K562 (cell line): Measurements from ENCODE around the gene PLAAT3. TPM values are rescaled to one million over a fixed set of nuclear protein-coding genes. Genes with fewer than 3 reads are reported as not detected.

Experiments
- ARNT ChIP-seq, 2 experiments: fragments of 450-650 bp; IDR thresholded peaks; 2 replicates each; pipeline ENCODE4 v1.6.1; 2016; ENCODE audit warnings: mild to moderate bottlenecking in 1 of 2
- CHCHD3 ChIP-seq: fragments of 250-450 bp; sonication (Bioruptor Pico); IDR thresholded peaks from 2 replicates; pipeline ENCODE4 v2.1.2; 2022; ENCODE audit warnings: mild to moderate bottlenecking
- CSDE1 ChIP-seq, 2 experiments: fragments of 450-650 bp; IDR thresholded peaks; 2 replicates each; pipeline ENCODE4 v1.6.1; 2016; ENCODE audit warnings: mild to moderate bottlenecking in 1 of 2
- MECOM ChIP-seq: fragments of 250-450 bp; sonication (Bioruptor Pico); IDR thresholded peaks from 2 replicates; pipeline ENCODE4 v1.8.0; 2022; ENCODE audit warnings: inconsistent platforms
- NEUROD1 ChIP-seq: fragments of 150-350 bp; IDR thresholded peaks from 2 replicates; pipeline ENCODE4 v1.6.1; 2014; ENCODE audit warnings: borderline replicate concordance, low read length, low read depth; ENCODE audit not compliant: partially characterized antibody
- SMARCC2 ChIP-seq: fragments of 450-650 bp; IDR thresholded peaks from 2 replicates; pipeline ENCODE4 v1.6.1; 2017; ENCODE audit warnings: antibody characterized with exemption, moderate library complexity, mild to moderate bottlenecking, low read depth
- STAG1 ChIP-seq: sonication (generic); formaldehyde crosslinking; IDR thresholded peaks from 2 replicates; pipeline ENCODE4 v1.5.0; 2020; ENCODE audit warnings: missing genetic modification reagents, borderline replicate concordance
- TAF9B ChIP-seq: fragments of 450-650 bp; IDR thresholded peaks from 2 replicates; pipeline ENCODE4 v1.6.1; 2018; ENCODE audit warnings: mild to moderate bottlenecking; ENCODE audit not compliant: partially characterized antibody
- XRCC4 ChIP-seq: IDR thresholded peaks from one replicate; pipeline ENCODE4 v1.6.1; 2011; ENCODE audit not compliant: insufficient read depth, insufficient read length; ENCODE audit errors: extremely low read depth
- ZNF143 ChIP-seq: sonication (generic); formaldehyde crosslinking; IDR thresholded peaks from 2 replicates; pipeline ENCODE4 v1.9.0; 2022; ENCODE audit warnings: mild to moderate bottlenecking, missing genetic modification reagents
- ZNF197 ChIP-seq: fragments of 200-800 bp; sonication (Bioruptor generic); IDR thresholded peaks from 2 replicates; pipeline ENCODE4 v1.6.1; 2016; ENCODE audit warnings: low read depth, missing genetic modification characterization, missing compliant biosample characterization
- ZNF561 ChIP-seq: fragments of 450-650 bp; formaldehyde crosslinking; conservative IDR thresholded peaks from 2 replicates; pipeline ENCODE4 v1.4.0; 2020; ENCODE audit warnings: mild to moderate bottlenecking, moderate library complexity
- ZNF584 ChIP-seq: fragments of 200-800 bp; sonication (Bioruptor generic); IDR thresholded peaks from 2 replicates; pipeline ENCODE4 v1.6.1; 2016; ENCODE audit warnings: low read depth, mild to moderate bottlenecking, missing genetic modification characterization, missing compliant biosample characterization
- ZNF76 ChIP-seq: fragments of 250-450 bp; sonication (Bioruptor Pico); IDR thresholded peaks from 2 replicates; pipeline ENCODE4 v1.4.0; 2020; ENCODE audit warnings: mild to moderate bottlenecking, moderate library complexity, borderline replicate concordance
- polyA plus RNA-seq, 8 experiments: library from polyadenylated mRNA; depleted of rRNA in 4 of 8; stranded (reverse) in 5 of 8; unstranded in 3 of 8; fragments of >200 nt; fragmentation: Nextera tagmentation in 2 of 8; fragmentation: Illumina TruSeq in 1 of 8; extraction: Ambion mirVana in 2 of 8; extraction: Trizol in 1 of 8; gene quantifications; 2 replicates each; pipeline versions ENCODE4 v1.2.1 to v1.2.3, GENCODE V29; 2011 to 2014; ENCODE audit warnings: inconsistent platforms in 1 of 8, missing spikeins in 1 of 8
- total RNA-seq, 7 experiments: library from RNA; depleted of rRNA in 6 of 7; stranded (reverse); fragments of >200 nt in 6 of 7; fragmentation: Illumina TruSeq in 2 of 7; extraction: Trizol in 2 of 7; gene quantifications; 2 replicates each; pipeline versions ENCODE4 v1.2.1 to v1.2.3, GENCODE V29; 2011 to 2021; ENCODE audit warnings: low replicate concordance in 1 of 7
- TF ChIP-seq, protein P1 (sequence below): sonication (generic); formaldehyde crosslinking; IDR thresholded peaks from 2 replicates; pipeline ENCODE4 v1.4.0; 2020; ENCODE audit warnings: mild to moderate bottlenecking, missing genetic modification reagents
- TF ChIP-seq, protein P2 (sequence below): fragments of 450-650 bp; IDR thresholded peaks from 2 replicates; pipeline ENCODE4 v1.6.1; 2016; ENCODE audit warnings: mild to moderate bottlenecking
- TF ChIP-seq, protein P3 (sequence below): fragments of 450-650 bp; formaldehyde crosslinking; IDR thresholded peaks from 2 replicates; pipeline ENCODE4 v1.4.0; 2020; ENCODE audit warnings: mild to moderate bottlenecking, mixed read lengths
- TF ChIP-seq, protein P4 (sequence below): fragments of 250-450 bp; sonication (Bioruptor Pico); IDR thresholded peaks from 2 replicates; pipeline ENCODE4 v1.8.0; 2022; ENCODE audit warnings: inconsistent platforms
- TF ChIP-seq, protein P5 (sequence below): fragments of 450-650 bp; conservative IDR thresholded peaks from 2 replicates; pipeline ENCODE4 v1.6.1; 2016; ENCODE audit warnings: missing genetic modification characterization, low read depth, mild to moderate bottlenecking, control low read depth, missing compliant biosample characterization

Gene PLAAT3
- total and polyA plus RNA-seq, 9 of the 15 experiments (the other 6 are each of a cell fraction or from before 2014, with no cell fraction given): 0.80 to 2.7 (median 1.4) TPM

DNA sequence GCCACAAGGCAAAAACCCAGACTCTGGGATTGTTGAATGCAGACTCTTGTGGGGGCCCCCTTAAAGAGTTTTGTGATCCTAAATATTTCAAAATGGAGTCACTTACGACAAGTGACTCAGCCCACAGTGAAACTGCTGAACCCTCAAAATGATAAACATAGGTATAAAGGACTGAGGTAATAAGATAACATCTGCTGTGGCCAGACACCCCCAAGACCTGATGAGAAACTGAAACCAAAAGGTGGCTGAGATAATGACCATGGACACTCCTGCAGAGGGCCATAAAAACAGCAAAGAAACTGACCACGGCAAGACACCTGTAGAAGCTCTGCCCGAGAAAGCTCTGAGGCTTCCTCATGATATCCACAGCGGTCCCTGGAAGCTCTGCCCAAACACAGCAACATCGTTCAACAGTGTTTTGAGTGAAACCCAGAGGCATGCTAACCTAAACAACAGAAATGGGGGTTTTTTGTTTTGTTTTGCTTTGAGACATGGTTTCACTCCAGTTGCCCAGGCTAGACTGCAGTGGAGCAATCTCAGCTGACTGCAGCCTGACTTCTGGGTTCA, 79.3 kb downstream of the PLAAT3 start (continued):
- TF ChIP-seq, protein P1, sequence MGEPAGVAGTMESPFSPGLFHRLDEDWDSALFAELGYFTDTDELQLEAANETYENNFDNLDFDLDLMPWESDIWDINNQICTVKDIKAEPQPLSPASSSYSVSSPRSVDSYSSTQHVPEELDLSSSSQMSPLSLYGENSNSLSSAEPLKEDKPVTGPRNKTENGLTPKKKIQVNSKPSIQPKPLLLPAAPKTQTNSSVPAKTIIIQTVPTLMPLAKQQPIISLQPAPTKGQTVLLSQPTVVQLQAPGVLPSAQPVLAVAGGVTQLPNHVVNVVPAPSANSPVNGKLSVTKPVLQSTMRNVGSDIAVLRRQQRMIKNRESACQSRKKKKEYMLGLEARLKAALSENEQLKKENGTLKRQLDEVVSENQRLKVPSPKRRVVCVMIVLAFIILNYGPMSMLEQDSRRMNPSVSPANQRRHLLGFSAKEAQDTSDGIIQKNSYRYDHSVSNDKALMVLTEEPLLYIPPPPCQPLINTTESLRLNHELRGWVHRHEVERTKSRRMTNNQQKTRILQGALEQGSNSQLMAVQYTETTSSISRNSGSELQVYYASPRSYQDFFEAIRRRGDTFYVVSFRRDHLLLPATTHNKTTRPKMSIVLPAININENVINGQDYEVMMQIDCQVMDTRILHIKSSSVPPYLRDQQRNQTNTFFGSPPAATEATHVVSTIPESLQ (CRISPR knock-in tag): no peak
- TF ChIP-seq STAG1 (CRISPR knock-in tag) (no peak), CHCHD3 (CRISPR knock-in tag) (no peak), CSDE1 (IDR thresholded peaks at IDR 0.05) (no peak), ZNF561 (CRISPR knock-in tag) (peak; percentile 91), XRCC4 (no peak), ZNF143 (CRISPR knock-in tag) (no peak), SMARCC2 (no peak), ZNF76 (peak; percentile 99), TAF9B (no peak), ZNF584 (CRISPR knock-in tag) (peak; percentile 99), ZNF197 (CRISPR knock-in tag) (peak; percentile 100), MECOM (CRISPR knock-in tag) (peak; percentile 97), ARNT (IDR thresholded peaks at IDR 0.05) (no peak), NEUROD1 (no peak)
- TF ChIP-seq, protein P2, sequence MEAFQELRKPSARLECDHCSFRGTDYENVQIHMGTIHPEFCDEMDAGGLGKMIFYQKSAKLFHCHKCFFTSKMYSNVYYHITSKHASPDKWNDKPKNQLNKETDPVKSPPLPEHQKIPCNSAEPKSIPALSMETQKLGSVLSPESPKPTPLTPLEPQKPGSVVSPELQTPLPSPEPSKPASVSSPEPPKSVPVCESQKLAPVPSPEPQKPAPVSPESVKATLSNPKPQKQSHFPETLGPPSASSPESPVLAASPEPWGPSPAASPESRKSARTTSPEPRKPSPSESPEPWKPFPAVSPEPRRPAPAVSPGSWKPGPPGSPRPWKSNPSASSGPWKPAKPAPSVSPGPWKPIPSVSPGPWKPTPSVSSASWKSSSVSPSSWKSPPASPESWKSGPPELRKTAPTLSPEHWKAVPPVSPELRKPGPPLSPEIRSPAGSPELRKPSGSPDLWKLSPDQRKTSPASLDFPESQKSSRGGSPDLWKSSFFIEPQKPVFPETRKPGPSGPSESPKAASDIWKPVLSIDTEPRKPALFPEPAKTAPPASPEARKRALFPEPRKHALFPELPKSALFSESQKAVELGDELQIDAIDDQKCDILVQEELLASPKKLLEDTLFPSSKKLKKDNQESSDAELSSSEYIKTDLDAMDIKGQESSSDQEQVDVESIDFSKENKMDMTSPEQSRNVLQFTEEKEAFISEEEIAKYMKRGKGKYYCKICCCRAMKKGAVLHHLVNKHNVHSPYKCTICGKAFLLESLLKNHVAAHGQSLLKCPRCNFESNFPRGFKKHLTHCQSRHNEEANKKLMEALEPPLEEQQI: no peak
- TF ChIP-seq, protein P3, sequence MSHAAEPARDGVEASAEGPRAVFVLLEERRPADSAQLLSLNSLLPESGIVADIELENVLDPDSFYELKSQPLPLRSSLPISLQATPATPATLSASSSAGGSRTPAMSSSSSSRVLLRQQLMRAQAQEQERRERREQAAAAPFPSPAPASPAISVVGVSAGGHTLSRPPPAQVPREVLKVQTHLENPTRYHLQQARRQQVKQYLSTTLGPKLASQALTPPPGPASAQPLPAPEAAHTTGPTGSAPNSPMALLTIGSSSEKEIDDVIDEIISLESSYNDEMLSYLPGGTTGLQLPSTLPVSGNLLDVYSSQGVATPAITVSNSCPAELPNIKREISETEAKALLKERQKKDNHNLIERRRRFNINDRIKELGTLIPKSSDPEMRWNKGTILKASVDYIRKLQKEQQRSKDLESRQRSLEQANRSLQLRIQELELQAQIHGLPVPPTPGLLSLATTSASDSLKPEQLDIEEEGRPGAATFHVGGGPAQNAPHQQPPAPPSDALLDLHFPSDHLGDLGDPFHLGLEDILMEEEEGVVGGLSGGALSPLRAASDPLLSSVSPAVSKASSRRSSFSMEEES: peak; percentile 66
- TF ChIP-seq, protein P4, sequence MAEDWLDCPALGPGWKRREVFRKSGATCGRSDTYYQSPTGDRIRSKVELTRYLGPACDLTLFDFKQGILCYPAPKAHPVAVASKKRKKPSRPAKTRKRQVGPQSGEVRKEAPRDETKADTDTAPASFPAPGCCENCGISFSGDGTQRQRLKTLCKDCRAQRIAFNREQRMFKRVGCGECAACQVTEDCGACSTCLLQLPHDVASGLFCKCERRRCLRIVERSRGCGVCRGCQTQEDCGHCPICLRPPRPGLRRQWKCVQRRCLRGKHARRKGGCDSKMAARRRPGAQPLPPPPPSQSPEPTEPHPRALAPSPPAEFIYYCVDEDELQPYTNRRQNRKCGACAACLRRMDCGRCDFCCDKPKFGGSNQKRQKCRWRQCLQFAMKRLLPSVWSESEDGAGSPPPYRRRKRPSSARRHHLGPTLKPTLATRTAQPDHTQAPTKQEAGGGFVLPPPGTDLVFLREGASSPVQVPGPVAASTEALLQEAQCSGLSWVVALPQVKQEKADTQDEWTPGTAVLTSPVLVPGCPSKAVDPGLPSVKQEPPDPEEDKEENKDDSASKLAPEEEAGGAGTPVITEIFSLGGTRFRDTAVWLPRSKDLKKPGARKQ (CRISPR knock-in tag): 0 out of 2 replicates have a peak, but pooled peaks have one; percentile 60
- TF ChIP-seq, protein P5, sequence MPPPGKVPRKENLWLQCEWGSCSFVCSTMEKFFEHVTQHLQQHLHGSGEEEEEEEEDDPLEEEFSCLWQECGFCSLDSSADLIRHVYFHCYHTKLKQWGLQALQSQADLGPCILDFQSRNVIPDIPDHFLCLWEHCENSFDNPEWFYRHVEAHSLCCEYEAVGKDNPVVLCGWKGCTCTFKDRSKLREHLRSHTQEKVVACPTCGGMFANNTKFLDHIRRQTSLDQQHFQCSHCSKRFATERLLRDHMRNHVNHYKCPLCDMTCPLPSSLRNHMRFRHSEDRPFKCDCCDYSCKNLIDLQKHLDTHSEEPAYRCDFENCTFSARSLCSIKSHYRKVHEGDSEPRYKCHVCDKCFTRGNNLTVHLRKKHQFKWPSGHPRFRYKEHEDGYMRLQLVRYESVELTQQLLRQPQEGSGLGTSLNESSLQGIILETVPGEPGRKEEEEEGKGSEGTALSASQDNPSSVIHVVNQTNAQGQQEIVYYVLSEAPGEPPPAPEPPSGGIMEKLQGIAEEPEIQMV (tag): peak; percentile 93
